OCI-LY3 (cell line): ENCODE data around the gene PACRG.

Experiments
- CTCF ChIP-seq: fragments of 200-600, 300-600 bp; sonication (generic); IDR thresholded peaks from 2 replicates; pipeline ENCODE4 v1.5.1; 2014; ENCODE audit warnings: antibody characterized with exemption, low read length, low read depth
- EZH2phosphoT487 ChIP-seq: fragments of 200-600 bp; shearing (Covaris generic); IDR thresholded peaks from 2 replicates; pipeline ENCODE4 v1.6.1; 2018; ENCODE audit warnings: antibody characterized with exemption, mixed run types, low read depth

GRCh38 chr6:163200694-163201093 is 472.9 kb downstream of the PACRG start:
- TF ChIP-seq CTCF, result no peak
- TF ChIP-seq EZH2phosphoT487, result no peak
